Transverse colon (tissue), 4 donors: ENCODE data around the gene SCLT1. TPM values are rescaled to one million over a fixed set of nuclear protein-coding genes. Genes with fewer than 3 reads are reported as not detected.

Experiments
- DNase-seq: peaks from one replicate; pipeline ENCODE4 v3.0.0-alpha.2; 2019
- H3K27ac ChIP-seq, 4 donors: fragments of 200-600 bp; sonication (generic); 2 replicates each; pipeline ENCODE4 v1.5.1; 2016 to 2018; ENCODE audit warnings: inconsistent platforms in 4 of 4
- H3K27me3 ChIP-seq: fragments of 200-600 bp; sonication (generic); 2 replicates; pipeline ENCODE4 v1.5.1; 2017; ENCODE audit warnings: inconsistent platforms
- H3K36me3 ChIP-seq, 4 donors: fragments of 200-600 bp; sonication (generic); 2 replicates each; pipeline ENCODE4 v1.5.1; 2017 to 2019; ENCODE audit warnings: inconsistent platforms in 4 of 4
- H3K4me1 ChIP-seq, 4 donors: fragments of 200-600 bp; sonication (generic); 2 replicates each; pipeline ENCODE4 v1.5.1; 2017 to 2020; ENCODE audit warnings: inconsistent platforms in 4 of 4
- H3K4me3 ChIP-seq, 4 donors: fragments of 200-600 bp; sonication (generic); 1 replicate in 1 of 4; 2 replicates in 3 of 4; pipeline versions ENCODE4 v1.5.1 to v1.6.1; 2017 to 2019; ENCODE audit warnings: inconsistent platforms in 4 of 4
- H3K9me3 ChIP-seq, 2 donors: fragments of 200-600 bp; sonication (generic); 2 replicates each; pipeline ENCODE4 v1.5.1; 2017 to 2019; ENCODE audit warnings: inconsistent platforms in 2 of 2
- EP300 ChIP-seq: sonication (generic); formaldehyde crosslinking; IDR thresholded peaks from one replicate; pipeline ENCODE4 v1.6.1; 2017; ENCODE audit warnings: antibody characterized with exemption, low read depth
- POLR2A ChIP-seq: fragments of 450-650 bp; IDR thresholded peaks from one replicate; pipeline ENCODE4 v1.6.1; 2016; ENCODE audit warnings: antibody characterized with exemption, mild to moderate bottlenecking, moderate library complexity
- POLR2AphosphoS5 ChIP-seq, 3 donors: sonication (generic); formaldehyde crosslinking; IDR thresholded peaks; one replicate each; pipeline ENCODE4 v1.6.1; 2016; ENCODE audit warnings: antibody characterized with exemption in 3 of 3
- WGBS, 2 donors: methylation state at CpG; one replicate each; pipeline ENCODE4 v1.1.5; 2018; ENCODE audit warnings: low coverage in 1 of 2; 5-methylcytosine and 5-hydroxymethylcytosine counted together
- in situ Hi-C, 4 donors: fragments of 200-750 bp; cut with MboI; loops; one replicate each; pipeline versions ENCODE4 v1.15.0 to v1.15.1; 2017; ENCODE audit warnings: low sequenced_read_pairs in 3 of 4, low pct_ligation_motif_present in 1 of 4, low pct_unique_long_range_greater_than_20kb in 1 of 4
- intact Hi-C: fragments of 100-400 bp; cut with DNase I; formaldehyde crosslinking; loops from one replicate; pipeline ENCODE4 v1.15.1; 2023; ENCODE audit warnings: low total_unique reads
- total RNA-seq, 4 donors: library from RNA; depleted of rRNA; stranded (reverse); fragments of >200 nt; gene quantifications; one replicate each; pipeline ENCODE4 v1.1.0, GENCODE V29; 2016
- TF ChIP-seq, protein P1 (sequence below), 5 experiments: fragments of 200-600 bp in 3 of 5; fragments of 450-650 bp in 2 of 5; sonication (generic) in 3 of 5; IDR thresholded peaks; 1 replicate in 2 of 5; 2 replicates in 3 of 5; pipeline ENCODE4 v1.5.1; 2016 to 2017; ENCODE audit warnings: antibody characterized with exemption in 5 of 5, inconsistent platforms in 3 of 5, mild to moderate bottlenecking in 2 of 5, moderate library complexity in 1 of 5

SCLT1 gene
- total RNA-seq, 4 donors from 2014 or later: 10.1 to 29.9 (median 14.3) TPM

DNA sequence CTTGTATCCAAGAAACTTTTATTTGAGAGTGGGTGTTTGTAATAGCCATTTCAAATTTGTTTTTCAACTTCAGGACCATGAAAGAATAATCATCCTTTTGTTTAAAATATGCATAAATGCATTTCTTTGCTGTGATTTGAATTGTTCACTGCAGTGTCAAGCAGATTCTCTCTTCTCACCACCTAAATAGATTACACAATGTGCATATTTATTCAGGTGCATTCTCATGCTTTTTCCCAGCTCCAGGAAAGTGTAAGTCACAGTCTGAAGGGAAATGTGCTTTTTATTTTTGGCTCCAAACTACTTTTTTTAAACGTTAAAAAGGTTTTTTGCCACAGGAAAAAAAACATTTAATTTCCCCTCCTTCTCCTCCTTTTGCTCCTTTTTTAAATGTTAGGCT lies 20.1 kb upstream of the SCLT1 start:
- TF ChIP-seq POLR2AphosphoS5 (IDR thresholded peaks at IDR 0.05) (no peak), POLR2A (no peak), EP300 (no peak)
- TF ChIP-seq, protein P1, sequence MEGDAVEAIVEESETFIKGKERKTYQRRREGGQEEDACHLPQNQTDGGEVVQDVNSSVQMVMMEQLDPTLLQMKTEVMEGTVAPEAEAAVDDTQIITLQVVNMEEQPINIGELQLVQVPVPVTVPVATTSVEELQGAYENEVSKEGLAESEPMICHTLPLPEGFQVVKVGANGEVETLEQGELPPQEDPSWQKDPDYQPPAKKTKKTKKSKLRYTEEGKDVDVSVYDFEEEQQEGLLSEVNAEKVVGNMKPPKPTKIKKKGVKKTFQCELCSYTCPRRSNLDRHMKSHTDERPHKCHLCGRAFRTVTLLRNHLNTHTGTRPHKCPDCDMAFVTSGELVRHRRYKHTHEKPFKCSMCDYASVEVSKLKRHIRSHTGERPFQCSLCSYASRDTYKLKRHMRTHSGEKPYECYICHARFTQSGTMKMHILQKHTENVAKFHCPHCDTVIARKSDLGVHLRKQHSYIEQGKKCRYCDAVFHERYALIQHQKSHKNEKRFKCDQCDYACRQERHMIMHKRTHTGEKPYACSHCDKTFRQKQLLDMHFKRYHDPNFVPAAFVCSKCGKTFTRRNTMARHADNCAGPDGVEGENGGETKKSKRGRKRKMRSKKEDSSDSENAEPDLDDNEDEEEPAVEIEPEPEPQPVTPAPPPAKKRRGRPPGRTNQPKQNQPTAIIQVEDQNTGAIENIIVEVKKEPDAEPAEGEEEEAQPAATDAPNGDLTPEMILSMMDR (IDR thresholded peaks at IDR 0.05): no peak
- Histone ChIP-seq H3K36me3 (peaks cover 0 to 4% (median 0%) of the 10 kb centered on the region in 4 donors), H3K4me1 (no peaks in the 10 kb centered on the region), H3K27me3 (no peaks in the 10 kb centered on the region), H3K4me3 (no peak overlapping the region), H3K27ac (no peak overlapping the region), H3K9me3 (no peaks in the 10 kb centered on the region)
- in situ Hi-C loops: no loop called here
- intact Hi-C loops: no loop called here
- WGBS, 2 donors: 29 to 47% methylated on average over 1 of the region's 1 CpG
- no peak for DNase-seq

DNA sequence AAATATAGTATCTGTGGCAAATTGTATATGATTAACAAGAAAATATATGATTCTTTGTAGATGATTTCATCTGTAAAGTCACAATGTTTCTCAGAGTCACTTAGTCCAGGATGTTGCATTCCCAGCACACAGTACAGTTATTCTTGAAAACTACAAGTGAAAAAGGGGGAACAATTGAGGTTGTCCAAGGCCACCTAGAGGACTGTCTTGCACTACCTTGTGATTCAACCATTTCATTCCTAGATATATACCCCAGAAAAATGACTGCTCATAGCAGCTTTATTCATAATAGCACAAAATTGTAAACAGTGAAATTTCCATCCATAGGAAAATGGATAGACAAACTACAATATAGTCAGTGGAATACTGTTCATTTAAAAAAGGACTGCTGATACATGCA lies 18.6 kb upstream of the SCLT1 start:
- in situ Hi-C loops (no loop called here), intact Hi-C loops (no loop called here)
- H3K9me3 ChIP-seq: no peaks in the 10 kb centered on the region
- no peaks in the 10 kb centered on the region for H3K27me3 ChIP-seq
- no peak overlapping the region for H3K4me3 ChIP-seq
- H3K36me3 ChIP-seq: peaks cover 0 to 4% (median 0%) of the 10 kb centered on the region in 4 donors
- H3K27ac ChIP-seq: no peak overlapping the region
- H3K4me1 ChIP-seq: no peaks in the 10 kb centered on the region
- TF ChIP-seq, protein P1 (IDR thresholded peaks at IDR 0.05): no peak
- no peak for TF ChIP-seq POLR2A
- no peak for TF ChIP-seq POLR2AphosphoS5 (IDR thresholded peaks at IDR 0.05)
- TF ChIP-seq EP300: no peak
- no peak for DNase-seq

DNA sequence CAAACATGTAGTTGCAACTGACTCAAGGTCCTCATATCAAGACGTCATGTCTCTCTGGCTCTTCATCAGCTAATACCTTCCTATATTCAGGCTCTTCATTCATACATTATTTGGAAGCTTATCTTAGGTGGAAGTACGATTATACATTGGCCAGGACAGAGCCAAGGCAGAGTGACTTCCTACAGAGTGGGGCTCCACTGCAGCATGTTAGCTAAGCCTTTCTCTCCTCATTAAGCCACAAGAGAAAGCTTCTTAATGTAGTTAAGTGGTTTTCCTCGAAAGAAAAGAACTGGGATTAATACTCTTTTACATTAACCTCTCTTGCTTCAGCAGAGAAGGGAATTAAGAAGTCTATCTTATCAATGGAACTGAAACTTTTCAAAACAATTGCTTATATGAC lies 17.6 kb upstream of the SCLT1 start:
- DNase-seq: no peak
- Histone ChIP-seq H3K4me1 (no peaks in the 10 kb centered on the region), H3K36me3 (peaks cover 0 to 4% (median 2%) of the 10 kb centered on the region in 4 donors), H3K27ac (no peak overlapping the region), H3K9me3 (no peaks in the 10 kb centered on the region), H3K27me3 (no peaks in the 10 kb centered on the region), H3K4me3 (no peak overlapping the region)
- WGBS, 2 donors: 72 to 87% methylated on average over 3 of the region's 3 CpGs
- TF ChIP-seq POLR2AphosphoS5 (IDR thresholded peaks at IDR 0.05) (no peak), EP300 (no peak), POLR2A (no peak)
- TF ChIP-seq, protein P1 (IDR thresholded peaks at IDR 0.05): no peak
- in situ Hi-C loops: no loop called here
- intact Hi-C loops: no loop called here

DNA sequence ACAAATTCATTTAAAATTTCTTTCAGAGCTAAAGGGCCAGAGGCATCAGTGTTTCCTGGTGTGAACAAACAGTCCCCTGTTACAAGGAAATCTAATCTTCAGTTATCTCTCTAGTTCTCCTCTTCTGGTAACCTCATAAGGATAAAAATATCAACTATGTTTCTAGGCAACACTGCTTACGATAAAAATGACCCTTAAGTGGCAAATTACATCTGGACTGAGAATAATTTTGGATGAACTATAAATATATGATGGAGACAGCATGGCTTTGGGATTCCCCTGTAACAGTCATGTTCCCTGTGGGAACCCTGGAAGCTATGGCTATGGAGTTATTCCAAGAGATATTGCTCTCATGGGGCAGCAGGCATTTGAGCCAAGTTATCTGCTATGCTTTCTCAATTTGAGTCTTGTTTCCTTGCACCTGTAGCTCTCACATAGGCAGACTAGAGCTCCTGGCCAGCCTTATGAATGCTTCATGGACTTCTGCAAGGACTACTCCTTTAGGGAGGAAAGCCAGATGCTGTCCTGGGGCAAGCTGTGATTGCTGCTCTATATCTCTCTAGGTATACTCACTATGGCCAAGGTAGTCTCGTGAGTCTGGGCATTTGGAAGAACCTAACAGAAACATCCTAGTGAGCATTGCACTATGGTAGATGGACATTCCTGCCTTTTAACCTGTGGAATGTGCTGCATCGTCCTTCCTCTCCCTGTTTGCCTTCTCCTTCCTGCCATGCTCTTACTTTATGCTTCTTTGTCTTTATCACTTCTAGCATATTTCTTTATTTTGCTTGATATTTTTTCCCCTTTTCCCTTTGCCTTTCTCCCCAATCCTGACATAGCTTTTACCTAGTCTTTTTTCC lies 16.9 kb upstream of the SCLT1 start:
- no peaks in the 10 kb centered on the region for H3K9me3 ChIP-seq
- in situ Hi-C loops (no loop called here), intact Hi-C loops (no loop called here)

More for the DNA sequence above, 16.9 kb upstream of the SCLT1 start:
- 70 to 90% methylated on average over 1 to 3 of the region's 3 CpGs for WGBS, 2 donors
- H3K27me3 ChIP-seq: no peaks in the 10 kb centered on the region
- no peak for DNase-seq
- no peak overlapping the region for H3K4me3 ChIP-seq
- H3K27ac ChIP-seq: no peak overlapping the region
- H3K4me1 ChIP-seq: no peaks in the 10 kb centered on the region
- H3K36me3 ChIP-seq: peaks cover 0 to 5% (median 2%) of the 10 kb centered on the region in 4 donors
- TF ChIP-seq POLR2A: no peak
- TF ChIP-seq POLR2AphosphoS5 (IDR thresholded peaks at IDR 0.05): no peak
- TF ChIP-seq, protein P1 (IDR thresholded peaks at IDR 0.05): no peak
- TF ChIP-seq EP300: no peak
